Germinal center (tissue), 1 donor: ENCODE measurements around the gene SDF4.

Source experiments
- DNase-seq: peaks from one replicate; pipeline ENCODE4 v3.0.0; 2012; ENCODE audit warnings: mixed read lengths, low spot score

Gene SDF4

DNA sequence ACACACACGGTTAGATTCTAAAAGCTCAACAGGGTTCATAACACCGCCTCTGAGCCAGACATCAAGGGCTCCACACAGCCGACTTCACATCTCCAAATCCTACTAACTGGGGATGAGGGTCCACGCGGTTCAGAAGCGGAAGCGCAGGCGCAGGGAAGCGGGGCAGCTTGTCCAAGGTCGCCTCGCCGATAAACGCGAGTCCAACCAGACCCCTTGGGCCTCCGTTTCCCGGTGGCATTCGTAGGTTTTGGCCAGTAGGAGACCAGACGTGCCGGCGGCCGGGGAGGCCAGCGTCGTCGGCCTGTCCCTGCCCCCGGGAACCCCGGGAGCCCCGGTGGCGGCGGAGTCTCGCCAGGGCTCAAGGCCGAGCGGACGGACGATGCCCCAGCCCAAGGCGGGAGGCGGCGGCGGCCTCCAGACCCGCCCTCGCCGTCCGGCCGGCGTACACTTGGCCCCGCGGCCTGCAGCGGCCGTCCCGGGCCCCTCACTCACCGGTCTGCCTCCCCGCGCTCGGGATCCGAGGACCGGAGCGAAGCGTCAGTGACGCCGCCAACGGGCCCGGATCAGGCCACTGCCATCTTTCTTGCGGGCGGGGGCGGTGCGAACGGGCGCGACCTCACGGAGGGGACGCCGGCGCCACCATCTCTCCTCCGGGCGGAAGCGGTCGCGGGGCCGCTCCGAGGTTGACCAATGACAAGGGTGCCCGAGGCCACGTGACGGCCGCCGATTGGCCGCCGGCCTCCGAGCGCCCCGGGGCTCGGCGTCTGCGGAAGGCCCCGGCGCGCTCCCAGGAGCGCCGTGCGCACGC is at the start of gene SDF4:
Gene SDF4 (minus strand): TSS at position 602 of the 808 bp plus-strand sequence. CDS start 3,229 bp downstream, outside the sequence.
- DNase-seq: peak; percentile 100

- no peak for DNase-seq
These were observed 49.1 kb upstream of the SDF4 start for GRCh38 chr1:1280782-1281481.

DNA sequence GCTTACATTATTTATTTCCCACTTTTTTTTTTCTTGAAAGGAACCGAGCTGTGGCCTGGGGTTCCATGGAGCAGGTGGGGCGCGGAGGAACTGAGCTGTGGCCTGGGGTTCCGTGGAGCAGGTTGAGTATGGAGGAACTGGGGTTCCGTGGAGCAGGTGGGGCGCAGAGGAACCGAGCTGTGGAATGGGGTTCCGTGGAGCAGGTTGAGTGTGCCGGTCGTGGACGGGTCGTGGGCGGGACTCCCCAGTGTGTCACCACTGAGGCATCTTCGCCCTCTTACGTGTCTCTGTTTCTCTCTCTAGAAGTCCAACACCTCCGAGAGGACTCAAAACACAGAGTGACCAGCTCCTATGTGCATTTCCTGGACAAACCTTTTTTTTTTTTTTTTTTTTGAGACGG is 47.2 kb upstream of the SDF4 start:
- no peak for DNase-seq

- DNase-seq: no peak
These were observed 46.8 kb upstream of the SDF4 start for GRCh38 chr1:1278620-1279019.

DNA sequence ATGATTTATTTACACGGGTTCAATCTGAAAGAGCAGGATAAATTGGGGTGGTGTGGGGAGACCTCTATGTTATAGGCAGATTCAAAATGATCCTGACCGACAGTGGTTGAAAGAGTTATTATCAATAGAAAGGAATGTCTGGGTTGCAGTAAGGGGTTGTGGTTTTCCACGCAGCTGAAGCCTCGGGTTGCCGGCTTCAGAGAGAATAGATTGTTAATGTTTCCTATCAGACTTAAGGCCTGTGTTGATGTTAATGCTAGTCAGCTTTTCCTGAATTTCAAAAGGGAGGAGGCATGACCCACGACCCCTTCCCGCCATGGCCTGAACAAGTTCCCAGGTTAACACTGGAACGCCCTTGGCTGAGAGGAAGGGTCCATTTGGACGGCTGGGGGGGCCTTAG is 44.0 kb upstream of the SDF4 start:
- DNase-seq: no peak

DNA sequence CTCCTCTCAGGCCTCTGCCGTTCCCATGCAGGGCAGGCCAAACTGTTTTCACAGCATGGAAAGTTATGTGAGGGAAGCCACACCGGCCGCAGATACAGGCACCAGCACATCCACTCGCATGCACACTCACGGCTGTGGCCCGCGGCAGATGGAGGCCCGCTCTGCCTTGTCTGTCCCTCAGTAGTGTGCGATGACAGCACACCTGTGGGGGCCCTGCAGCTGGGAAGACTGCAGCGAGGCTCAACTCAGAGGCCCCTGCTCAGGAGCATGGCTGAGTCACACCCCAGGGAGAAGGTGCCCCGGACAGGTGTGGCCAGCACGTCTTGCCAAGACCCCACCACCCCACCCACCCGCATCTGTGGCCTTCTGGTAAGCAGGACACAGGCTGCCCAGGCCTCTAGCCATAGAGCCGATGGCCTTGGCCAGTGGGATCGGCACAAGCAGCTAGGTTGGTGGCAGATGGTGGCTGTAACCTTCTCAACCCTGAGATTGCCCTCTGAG is 43.2 kb upstream of the SDF4 start:
- no peak for DNase-seq

DNA sequence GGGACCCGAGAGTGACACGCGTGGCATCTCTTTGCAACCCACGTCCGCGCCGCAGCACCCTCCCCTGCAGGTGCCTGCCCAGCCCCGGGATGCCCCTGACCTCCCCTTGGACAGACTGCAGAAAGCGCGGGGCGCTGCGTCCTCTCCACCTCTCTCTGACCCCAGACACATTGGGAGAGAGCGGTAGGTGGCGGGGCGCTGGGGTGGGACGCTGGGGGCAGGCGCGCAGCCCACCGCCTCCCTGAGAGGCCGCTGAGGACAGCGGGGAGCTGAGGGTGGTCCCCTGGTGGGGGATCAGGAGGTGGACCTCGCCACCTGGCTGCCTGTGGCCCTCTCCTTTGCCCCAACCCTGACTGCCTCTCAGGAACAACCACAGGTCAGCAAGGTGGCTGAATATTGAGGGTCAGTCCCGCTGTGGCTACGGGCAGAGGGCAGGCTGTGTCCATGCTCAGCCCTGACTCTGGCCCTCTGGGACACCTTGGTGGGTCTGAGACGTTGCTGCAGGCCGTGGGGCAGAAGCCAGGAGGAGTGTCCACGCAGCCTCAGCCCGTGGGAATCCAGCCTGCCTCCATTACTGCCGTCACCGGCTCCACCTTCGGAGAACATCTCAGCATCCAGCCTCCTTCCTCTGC is 42.6 kb upstream of the SDF4 start:
- no peak for DNase-seq

- DNase-seq: peak; percentile 96
These were observed 41.9 kb upstream of the SDF4 start, which contains the start of gene UBE2J2 for GRCh38 chr1:1273512-1274298. Gene UBE2J2, minus strand, starts transcription at chr1:1273854. Its CDS starts 5,862 bp downstream, at chr1:1267992.

GRCh38 chr1:1273209-1273511 is 41.4 kb upstream of the SDF4 start:
- no peak for DNase-seq

- DNase-seq: no peak
These were observed 40.8 kb upstream of the SDF4 start for GRCh38 chr1:1272341-1273208.

DNA sequence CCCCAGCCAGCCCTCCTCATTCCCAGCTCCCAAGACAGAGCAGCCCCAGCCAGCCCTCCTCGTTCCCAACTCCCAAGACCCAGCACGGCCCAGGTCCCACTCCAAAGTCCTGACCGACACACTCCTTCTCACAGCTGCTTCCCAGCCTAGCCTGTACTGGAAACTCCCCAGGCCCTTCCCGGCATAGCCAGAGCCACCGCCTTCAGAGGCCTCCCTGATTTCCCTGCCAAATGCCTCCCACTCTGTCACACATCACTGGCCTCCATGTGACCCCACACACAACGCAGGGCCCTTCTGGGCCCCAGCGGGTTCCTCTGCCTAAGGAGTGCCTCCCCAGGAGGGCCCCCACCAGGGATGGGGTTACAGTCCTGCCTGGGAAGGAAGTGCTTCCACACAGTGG is 39.0 kb upstream of the SDF4 start:
- no peak for DNase-seq

DNA sequence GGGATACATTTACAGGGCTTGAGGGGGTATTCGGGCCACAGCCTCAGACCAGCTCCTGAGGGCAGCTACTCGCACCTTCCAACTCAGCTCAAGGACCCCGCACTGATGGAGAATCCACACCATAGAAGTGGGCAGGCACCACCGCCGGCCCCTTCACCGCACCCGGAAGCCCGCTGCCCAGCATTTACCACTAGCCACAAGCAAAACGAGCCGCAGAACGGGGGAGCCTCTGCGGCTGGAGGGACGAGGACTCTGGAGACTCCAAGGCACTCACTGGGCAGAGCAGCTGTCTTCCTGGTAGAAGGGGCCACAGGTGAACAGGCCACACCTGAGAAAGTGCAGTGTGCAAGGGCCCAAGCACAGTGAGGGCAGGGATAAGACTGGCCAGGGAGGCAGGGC is 36.5 kb upstream of the SDF4 start:
- DNase-seq: no peak

DNA sequence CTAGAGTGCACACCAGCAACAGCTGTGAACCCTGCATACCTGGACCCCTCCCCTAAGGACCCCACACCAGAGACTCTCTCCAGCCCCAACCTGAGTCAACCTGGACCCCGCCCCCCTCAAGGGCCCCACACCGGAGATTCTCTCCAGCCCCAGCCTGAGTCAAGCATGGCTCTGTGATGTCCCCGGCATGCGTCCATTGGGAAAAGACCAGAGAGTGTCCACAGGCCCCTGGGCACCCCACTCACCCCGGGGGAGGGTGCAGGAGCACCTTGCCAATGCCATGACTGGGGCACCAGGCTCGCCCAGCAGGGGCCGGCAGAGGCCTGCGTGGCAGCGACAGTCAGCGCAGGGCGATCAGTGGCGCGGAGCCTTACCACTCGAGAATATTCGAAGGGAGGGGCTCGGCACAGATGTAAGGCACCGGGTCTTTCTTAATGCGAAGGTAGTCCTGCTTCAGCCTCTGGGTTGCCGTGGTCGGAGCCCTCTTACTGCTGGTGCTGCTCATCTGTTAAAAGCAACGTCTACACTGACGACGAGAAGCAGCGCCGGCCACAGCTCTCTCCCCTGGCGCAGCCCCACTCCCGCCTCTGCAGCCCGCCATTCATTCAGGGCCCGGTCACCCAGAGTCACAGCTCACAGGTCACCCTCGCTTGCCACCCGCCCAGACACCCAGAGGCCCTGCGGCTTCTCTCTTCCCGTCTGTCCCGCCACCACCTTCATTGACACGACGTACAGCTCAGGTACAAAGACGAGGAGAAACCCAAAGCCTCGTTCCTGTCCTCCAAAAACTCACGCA is 35.9 kb upstream of the SDF4 start:
- DNase-seq: no peak

GRCh38 chr1:1264868-1265272 is 33.1 kb upstream of the SDF4 start:
- DNase-seq: no peak

DNA sequence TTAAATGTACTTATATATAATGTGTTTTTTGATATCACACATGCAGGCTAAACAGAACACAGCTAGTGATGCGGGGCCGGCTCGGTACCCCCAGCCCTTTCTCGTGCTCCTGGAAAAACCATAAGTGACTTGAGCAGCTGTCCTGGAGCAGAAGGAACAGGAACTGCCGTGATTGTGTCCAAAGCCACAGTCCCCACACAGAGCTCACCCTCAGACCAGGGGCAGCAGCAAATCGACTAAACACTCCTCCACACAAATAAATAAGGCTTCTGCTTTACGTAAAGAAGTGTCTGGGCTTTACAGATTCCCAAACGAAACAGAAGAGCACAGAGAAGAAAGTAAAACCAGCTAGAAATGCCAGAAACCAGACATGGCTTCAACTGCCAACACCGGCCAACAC is 32.2 kb upstream of the SDF4 start:
- no peak for DNase-seq

GRCh38 chr1:1262758-1263157 is 31.0 kb upstream of the SDF4 start:
- no peak for DNase-seq

DNA sequence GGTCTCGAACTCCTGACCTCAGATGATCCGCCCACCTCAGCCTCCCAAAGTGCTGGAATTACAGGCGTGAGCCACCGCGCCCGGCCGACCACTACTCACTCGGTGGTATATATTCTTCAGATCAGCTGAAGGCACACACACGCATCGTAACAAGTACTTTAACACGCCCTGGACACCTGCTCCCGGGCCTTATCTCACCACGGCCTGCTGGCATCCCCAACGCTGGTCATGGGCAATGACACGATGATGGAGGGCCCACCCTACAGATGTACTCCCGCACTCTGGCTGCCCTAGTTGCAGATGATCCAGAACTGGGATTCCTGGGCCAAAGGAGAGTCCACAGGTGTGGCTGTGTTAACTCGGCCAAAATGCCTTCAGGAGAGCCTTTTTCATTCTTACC is 30.3 kb upstream of the SDF4 start:
- DNase-seq: no peak

GRCh38 chr1:1260843-1261560 is 29.2 kb upstream of the SDF4 start:
- no peak for DNase-seq

GRCh38 chr1:1259951-1260600 is 28.3 kb upstream of the SDF4 start:
- no peak for DNase-seq
